ENCODE results near the gene RNASE13.

RNASE13 gene

DNA sequence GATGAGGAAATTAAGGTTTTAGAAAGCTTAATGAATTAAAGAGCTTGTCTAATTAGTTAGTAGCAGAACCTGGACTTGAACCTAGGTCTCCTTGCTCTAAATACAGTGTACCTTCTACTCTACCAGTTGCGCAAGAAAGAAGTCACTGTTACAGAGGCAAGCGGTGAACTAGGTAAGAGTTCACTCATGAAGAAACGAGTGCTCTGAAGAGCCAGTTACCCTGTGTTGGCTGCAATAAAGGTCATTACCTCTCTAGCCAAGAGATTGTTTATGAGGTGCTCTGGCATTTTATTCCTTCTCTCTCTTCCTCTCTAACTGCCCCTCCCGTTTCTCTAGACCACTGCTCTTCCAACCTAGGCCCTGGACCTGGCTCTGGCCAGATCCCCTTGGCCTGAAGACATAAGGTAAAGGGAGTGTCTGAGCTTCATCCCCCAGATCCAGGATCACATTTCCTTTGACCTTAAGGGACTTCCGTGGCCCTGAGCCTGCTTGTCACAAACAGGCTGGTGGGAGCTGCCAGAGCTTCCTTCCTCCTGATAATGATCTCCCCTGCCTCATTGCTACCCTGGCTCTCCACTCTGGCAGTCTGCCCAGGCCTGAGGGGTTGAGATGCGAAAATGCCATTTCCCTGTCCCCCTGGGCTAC lies 9.5 kb upstream of the RNASE13 start (continued):
- TF ChIP-seq POU6F1 (CRISPR knock-in tag; IDR thresholded peaks at IDR 0.05; ENCODE audit: borderline replicate concordance, low read depth), result no peak

GRCh38 chr14:21043387-21043973 lies 8.9 kb upstream of the RNASE13 start:
- ATAC-seq, result no peak
- TF ChIP-seq PPARA (CRISPR knock-in tag; IDR thresholded peaks at IDR 0.05; ENCODE audit: borderline replicate concordance), result no peak
- no peak for TF ChIP-seq CSDC2 (CRISPR knock-in tag; IDR thresholded peaks at IDR 0.05)
- no peak for TF ChIP-seq ZFP3 (CRISPR knock-in tag; IDR thresholded peaks at IDR 0.05)
- TF ChIP-seq SNAI2 (CRISPR knock-in tag; IDR thresholded peaks at IDR 0.05), result no peak
- TF ChIP-seq POU6F1 (CRISPR knock-in tag; IDR thresholded peaks at IDR 0.05; ENCODE audit: borderline replicate concordance, low read depth), result no peak
- TF ChIP-seq ZNF8 (CRISPR knock-in tag; IDR thresholded peaks at IDR 0.05), result no peak
- no peak for TF ChIP-seq ZFP30 (CRISPR knock-in tag; IDR thresholded peaks at IDR 0.05)
- no peak for TF ChIP-seq TOX (CRISPR knock-in tag; IDR thresholded peaks at IDR 0.05; ENCODE audit: borderline replicate concordance)
- TF ChIP-seq OSR1 (CRISPR knock-in tag; IDR thresholded peaks at IDR 0.05), result no peak
- TF ChIP-seq ARNTL (CRISPR knock-in tag; IDR thresholded peaks at IDR 0.05; ENCODE audit: borderline replicate concordance, low read depth), result no peak
- TF ChIP-seq, protein P1, sequence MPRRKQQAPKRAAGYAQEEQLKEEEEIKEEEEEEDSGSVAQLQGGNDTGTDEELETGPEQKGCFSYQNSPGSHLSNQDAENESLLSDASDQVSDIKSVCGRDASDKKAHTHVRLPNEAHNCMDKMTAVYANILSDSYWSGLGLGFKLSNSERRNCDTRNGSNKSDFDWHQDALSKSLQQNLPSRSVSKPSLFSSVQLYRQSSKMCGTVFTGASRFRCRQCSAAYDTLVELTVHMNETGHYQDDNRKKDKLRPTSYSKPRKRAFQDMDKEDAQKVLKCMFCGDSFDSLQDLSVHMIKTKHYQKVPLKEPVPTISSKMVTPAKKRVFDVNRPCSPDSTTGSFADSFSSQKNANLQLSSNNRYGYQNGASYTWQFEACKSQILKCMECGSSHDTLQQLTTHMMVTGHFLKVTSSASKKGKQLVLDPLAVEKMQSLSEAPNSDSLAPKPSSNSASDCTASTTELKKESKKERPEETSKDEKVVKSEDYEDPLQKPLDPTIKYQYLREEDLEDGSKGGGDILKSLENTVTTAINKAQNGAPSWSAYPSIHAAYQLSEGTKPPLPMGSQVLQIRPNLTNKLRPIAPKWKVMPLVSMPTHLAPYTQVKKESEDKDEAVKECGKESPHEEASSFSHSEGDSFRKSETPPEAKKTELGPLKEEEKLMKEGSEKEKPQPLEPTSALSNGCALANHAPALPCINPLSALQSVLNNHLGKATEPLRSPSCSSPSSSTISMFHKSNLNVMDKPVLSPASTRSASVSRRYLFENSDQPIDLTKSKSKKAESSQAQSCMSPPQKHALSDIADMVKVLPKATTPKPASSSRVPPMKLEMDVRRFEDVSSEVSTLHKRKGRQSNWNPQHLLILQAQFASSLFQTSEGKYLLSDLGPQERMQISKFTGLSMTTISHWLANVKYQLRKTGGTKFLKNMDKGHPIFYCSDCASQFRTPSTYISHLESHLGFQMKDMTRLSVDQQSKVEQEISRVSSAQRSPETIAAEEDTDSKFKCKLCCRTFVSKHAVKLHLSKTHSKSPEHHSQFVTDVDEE (CRISPR knock-in tag; IDR thresholded peaks at IDR 0.05), result no peak
- TF ChIP-seq ESRRG (CRISPR knock-in tag; IDR thresholded peaks at IDR 0.05), result no peak
- TF ChIP-seq, protein P2, sequence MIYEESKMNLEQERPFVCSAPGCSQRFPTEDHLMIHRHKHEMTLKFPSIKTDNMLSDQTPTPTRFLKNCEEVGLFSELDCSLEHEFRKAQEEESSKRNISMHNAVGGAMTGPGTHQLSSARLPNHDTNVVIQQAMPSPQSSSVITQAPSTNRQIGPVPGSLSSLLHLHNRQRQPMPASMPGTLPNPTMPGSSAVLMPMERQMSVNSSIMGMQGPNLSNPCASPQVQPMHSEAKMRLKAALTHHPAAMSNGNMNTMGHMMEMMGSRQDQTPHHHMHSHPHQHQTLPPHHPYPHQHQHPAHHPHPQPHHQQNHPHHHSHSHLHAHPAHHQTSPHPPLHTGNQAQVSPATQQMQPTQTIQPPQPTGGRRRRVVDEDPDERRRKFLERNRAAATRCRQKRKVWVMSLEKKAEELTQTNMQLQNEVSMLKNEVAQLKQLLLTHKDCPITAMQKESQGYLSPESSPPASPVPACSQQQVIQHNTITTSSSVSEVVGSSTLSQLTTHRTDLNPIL (CRISPR knock-in tag; IDR thresholded peaks at IDR 0.05; ENCODE audit: low read depth), result no peak

DNA sequence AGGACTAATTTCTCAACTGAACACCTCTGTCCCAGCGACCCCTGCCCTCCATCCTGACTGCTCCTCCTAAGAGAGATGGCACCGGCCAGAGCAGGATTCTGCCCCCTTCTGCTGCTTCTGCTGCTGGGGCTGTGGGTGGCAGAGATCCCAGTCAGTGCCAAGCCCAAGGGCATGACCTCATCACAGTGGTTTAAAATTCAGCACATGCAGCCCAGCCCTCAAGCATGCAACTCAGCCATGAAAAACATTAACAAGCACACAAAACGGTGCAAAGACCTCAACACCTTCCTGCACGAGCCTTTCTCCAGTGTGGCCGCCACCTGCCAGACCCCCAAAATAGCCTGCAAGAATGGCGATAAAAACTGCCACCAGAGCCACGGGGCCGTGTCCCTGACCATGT lies 8.3 kb upstream of the RNASE13 start:
- no peak for ATAC-seq
- no peak for TF ChIP-seq POU6F1 (CRISPR knock-in tag; IDR thresholded peaks at IDR 0.05; ENCODE audit: borderline replicate concordance, low read depth)
- TF ChIP-seq, protein P2 (CRISPR knock-in tag; IDR thresholded peaks at IDR 0.05; ENCODE audit: low read depth), result no peak
- no peak for TF ChIP-seq SNAI2 (CRISPR knock-in tag; IDR thresholded peaks at IDR 0.05)
- TF ChIP-seq GLIS3 (CRISPR knock-in tag; IDR thresholded peaks at IDR 0.05), result no peak
- TF ChIP-seq ZFP30 (CRISPR knock-in tag; IDR thresholded peaks at IDR 0.05), result no peak
- TF ChIP-seq, protein P3, sequence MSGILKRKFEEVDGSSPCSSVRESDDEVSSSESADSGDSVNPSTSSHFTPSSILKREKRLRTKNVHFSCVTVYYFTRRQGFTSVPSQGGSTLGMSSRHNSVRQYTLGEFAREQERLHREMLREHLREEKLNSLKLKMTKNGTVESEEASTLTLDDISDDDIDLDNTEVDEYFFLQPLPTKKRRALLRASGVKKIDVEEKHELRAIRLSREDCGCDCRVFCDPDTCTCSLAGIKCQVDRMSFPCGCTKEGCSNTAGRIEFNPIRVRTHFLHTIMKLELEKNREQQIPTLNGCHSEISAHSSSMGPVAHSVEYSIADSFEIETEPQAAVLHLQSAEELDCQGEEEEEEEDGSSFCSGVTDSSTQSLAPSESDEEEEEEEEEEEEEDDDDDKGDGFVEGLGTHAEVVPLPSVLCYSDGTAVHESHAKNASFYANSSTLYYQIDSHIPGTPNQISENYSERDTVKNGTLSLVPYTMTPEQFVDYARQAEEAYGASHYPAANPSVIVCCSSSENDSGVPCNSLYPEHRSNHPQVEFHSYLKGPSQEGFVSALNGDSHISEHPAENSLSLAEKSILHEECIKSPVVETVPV (CRISPR knock-in tag; IDR thresholded peaks at IDR 0.05), result no peak
- TF ChIP-seq ZC3H10 (CRISPR knock-in tag; IDR thresholded peaks at IDR 0.05), result no peak
- TF ChIP-seq ISL1 (CRISPR knock-in tag; IDR thresholded peaks at IDR 0.05), result no peak
- TF ChIP-seq TOX (CRISPR knock-in tag; IDR thresholded peaks at IDR 0.05; ENCODE audit: borderline replicate concordance), result no peak
- TF ChIP-seq, protein P4, sequence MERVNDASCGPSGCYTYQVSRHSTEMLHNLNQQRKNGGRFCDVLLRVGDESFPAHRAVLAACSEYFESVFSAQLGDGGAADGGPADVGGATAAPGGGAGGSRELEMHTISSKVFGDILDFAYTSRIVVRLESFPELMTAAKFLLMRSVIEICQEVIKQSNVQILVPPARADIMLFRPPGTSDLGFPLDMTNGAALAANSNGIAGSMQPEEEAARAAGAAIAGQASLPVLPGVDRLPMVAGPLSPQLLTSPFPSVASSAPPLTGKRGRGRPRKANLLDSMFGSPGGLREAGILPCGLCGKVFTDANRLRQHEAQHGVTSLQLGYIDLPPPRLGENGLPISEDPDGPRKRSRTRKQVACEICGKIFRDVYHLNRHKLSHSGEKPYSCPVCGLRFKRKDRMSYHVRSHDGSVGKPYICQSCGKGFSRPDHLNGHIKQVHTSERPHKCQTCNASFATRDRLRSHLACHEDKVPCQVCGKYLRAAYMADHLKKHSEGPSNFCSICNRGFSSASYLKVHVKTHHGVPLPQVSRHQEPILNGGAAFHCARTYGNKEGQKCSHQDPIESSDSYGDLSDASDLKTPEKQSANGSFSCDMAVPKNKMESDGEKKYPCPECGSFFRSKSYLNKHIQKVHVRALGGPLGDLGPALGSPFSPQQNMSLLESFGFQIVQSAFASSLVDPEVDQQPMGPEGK (CRISPR knock-in tag; IDR thresholded peaks at IDR 0.05; ENCODE audit: borderline replicate concordance), result no peak
- TF ChIP-seq TCF4 (CRISPR knock-in tag; IDR thresholded peaks at IDR 0.05; ENCODE audit: borderline replicate concordance), result no peak
- no peak for TF ChIP-seq CSDC2 (CRISPR knock-in tag; IDR thresholded peaks at IDR 0.05)
- no peak for TF ChIP-seq BACH2 (CRISPR knock-in tag; IDR thresholded peaks at IDR 0.05; ENCODE audit: borderline replicate concordance)
- TF ChIP-seq ZNF8 (CRISPR knock-in tag; IDR thresholded peaks at IDR 0.05), result no peak
- TF ChIP-seq ESRRG (CRISPR knock-in tag; IDR thresholded peaks at IDR 0.05), result no peak
- no peak for TF ChIP-seq ARNTL (CRISPR knock-in tag; IDR thresholded peaks at IDR 0.05; ENCODE audit: borderline replicate concordance, low read depth)

Data from SK-N-SH treated with all-trans-retinoic acid at 6 μM for 48 hours (cell line).